A549 (cell line): Measurements from ENCODE around the gene SLC4A3. TPM values are rescaled to one million over a fixed set of nuclear protein-coding genes. Genes with fewer than 3 reads are reported as not detected.

ENCODE experiments used
- ATAC-seq, 2 experiments: fragments of 200-7000 bp in 1 of 2; fragments of >200 bp in 1 of 2; cut with Nextera tagmentation in 1 of 2; cut with Tn5 transposase in 1 of 2; 3 replicates each; pipeline versions ENCODE4 v1.8.0 to v1.9.1; 2018 to 2020; ENCODE audit warnings: mild to moderate bottlenecking in 1 of 2, moderate library complexity in 1 of 2
- CTCF ChIA-PET: fragments of 300-600 bp; sonication (Branson Sonifier 250); formaldehyde crosslinking; extraction: SDS; loops from one replicate; lab custom pipeline; 2021; ENCODE audit warnings: antibody characterized with exemption, inconsistent platforms; lab: Yijun Ruan, JAX
- POLR2A ChIA-PET: fragments of 350-600 bp; formaldehyde crosslinking; extraction: SDS; loops from one replicate; lab custom pipeline; 2021; ENCODE audit warnings: antibody characterized with exemption, inconsistent platforms; lab: Yijun Ruan, JAX
- DNase-seq, 2 experiments: peaks; one replicate each; pipeline versions ENCODE4 v3.0.0 to v3.0.0-alpha.2; 2011 to 2016; ENCODE audit warnings: low read depth in 1 of 2, low spot score in 1 of 2
- FAIRE-seq: peaks from 2 replicates; lab custom pipeline; 2011; peaks lifted over from hg19 to GRCh38; lab: Jason Lieb, UNC
- H3K27ac ChIP-seq, 2 experiments: fragments of >200 bp; sonication (Bioruptor Twin); formaldehyde crosslinking; 3 replicates each; pipeline ENCODE4 v1.5.1; 2016 to 2017
- H3K4me1 ChIP-seq: fragments of >200 bp; sonication (Bioruptor Twin); formaldehyde crosslinking; 3 replicates; pipeline ENCODE4 v1.6.1; 2016
- H3K4me2 ChIP-seq: fragments of >200 bp; sonication (Bioruptor Twin); formaldehyde crosslinking; 3 replicates; pipeline ENCODE4 v1.6.1; 2016
- H3K4me3 ChIP-seq: fragments of >200 bp; sonication (Bioruptor Twin); formaldehyde crosslinking; 3 replicates; pipeline ENCODE4 v1.5.1; 2016
- H3K9me3 ChIP-seq: fragments of >200 bp; sonication (Bioruptor Twin); formaldehyde crosslinking; 3 replicates; pipeline ENCODE4 v1.6.1; 2016
- CEBPB ChIP-seq, 2 experiments: fragments of >200 bp in 1 of 2; sonication (Bioruptor Twin) in 1 of 2; formaldehyde crosslinking in 1 of 2; IDR thresholded peaks; 2 replicates each; pipeline ENCODE4 v1.6.1; 2012 to 2016
- CHD2 ChIP-seq: fragments of 150-350 bp; IDR thresholded peaks from 2 replicates; pipeline ENCODE4 v1.6.1; 2014; ENCODE audit warnings: low read length; ENCODE audit not compliant: partially characterized antibody
- CHD4 ChIP-seq: fragments of 200-600 bp; sonication (generic); IDR thresholded peaks from 2 replicates; pipeline ENCODE4 v1.6.1; 2016; ENCODE audit warnings: antibody characterized with exemption, mild to moderate bottlenecking, borderline replicate concordance
- CTCF ChIP-seq: fragments of >200 bp; sonication (Bioruptor Twin); formaldehyde crosslinking; IDR thresholded peaks from 3 replicates; pipeline ENCODE4 v1.5.1; 2016
- E2F6 ChIP-seq: IDR thresholded peaks from 2 replicates; pipeline ENCODE4 v1.6.1; 2012; ENCODE audit warnings: low read depth, borderline replicate concordance
- EHMT2 ChIP-seq: fragments of 200-600 bp; sonication (generic); IDR thresholded peaks from 2 replicates; pipeline ENCODE4 v1.6.1; 2016; ENCODE audit warnings: antibody characterized with exemption, low read depth, mild to moderate bottlenecking, moderate library complexity
- FOSB ChIP-seq: fragments of 250-450 bp; sonication (Bioruptor Pico); IDR thresholded peaks from 2 replicates; pipeline ENCODE4 v1.5.0; 2020; ENCODE audit warnings: mild to moderate bottlenecking, moderate library complexity
- HDAC2 ChIP-seq: fragments of 200-600 bp; sonication (generic); IDR thresholded peaks from 2 replicates; pipeline ENCODE4 v1.6.1; 2016
- HEYL ChIP-seq: fragments of 250-450 bp; sonication (Bioruptor Pico); IDR thresholded peaks from 2 replicates; pipeline ENCODE4 v1.8.0; 2021; ENCODE audit warnings: mild to moderate bottlenecking, moderate library complexity
- HOXB13 ChIP-seq: fragments of 250-450 bp; sonication (Bioruptor Pico); IDR thresholded peaks from 2 replicates; pipeline ENCODE4 v1.5.0; 2020; ENCODE audit warnings: low read depth, mild to moderate bottlenecking, moderate library complexity
- HOXB5 ChIP-seq: fragments of 250-450 bp; sonication (Bioruptor Pico); IDR thresholded peaks from 2 replicates; pipeline ENCODE4 v1.5.0; 2020; ENCODE audit warnings: mild to moderate bottlenecking, moderate library complexity
- MAX ChIP-seq: IDR thresholded peaks from 2 replicates; pipeline ENCODE4 v1.6.1; 2012
- MAZ ChIP-seq: fragments of 150-350 bp; IDR thresholded peaks from 2 replicates; pipeline ENCODE4 v1.6.1; 2014; ENCODE audit warnings: antibody characterized with exemption, low read depth, low read length, borderline replicate concordance
- MYC ChIP-seq: IDR thresholded peaks from 2 replicates; pipeline ENCODE4 v1.6.1; 2012; ENCODE audit warnings: mild to moderate bottlenecking, inconsistent platforms, low read length, improper control_type of control experiment, borderline replicate concordance
- NFE2L2 ChIP-seq: fragments of 150-350 bp; conservative IDR thresholded peaks from 2 replicates; pipeline ENCODE4 v1.6.1; 2014; ENCODE audit warnings: low read length
- PBX3 ChIP-seq: IDR thresholded peaks from 2 replicates; pipeline ENCODE4 v1.6.1; 2012
- PHF8 ChIP-seq: fragments of 200-600 bp; sonication (generic); IDR thresholded peaks from 2 replicates; pipeline ENCODE4 v1.6.1; 2016; ENCODE audit warnings: low read depth, mild to moderate bottlenecking, antibody characterized with exemption, moderate library complexity, borderline replicate concordance
- RAD21 ChIP-seq, 2 experiments: fragments of >200 bp in 1 of 2; sonication (Bioruptor Twin) in 1 of 2; formaldehyde crosslinking in 1 of 2; IDR thresholded peaks in 1 of 2; conservative IDR thresholded peaks in 1 of 2; 2 replicates in 1 of 2; 3 replicates in 1 of 2; pipeline ENCODE4 v1.6.1; 2012 to 2018; ENCODE audit warnings: inconsistent platforms in 1 of 2
- RFX5 ChIP-seq: fragments of 450-650 bp; IDR thresholded peaks from 2 replicates; pipeline ENCODE4 v1.7.1; 2014; ENCODE audit warnings: antibody characterized with exemption, mild to moderate bottlenecking, moderate library complexity
- RNF2 ChIP-seq: fragments of 200-600 bp; sonication (generic); IDR thresholded peaks from 2 replicates; pipeline ENCODE4 v1.6.1; 2016; ENCODE audit warnings: low read depth, mild to moderate bottlenecking, antibody characterized with exemption, moderate library complexity, borderline replicate concordance
- SMC3 ChIP-seq: fragments of >200 bp; sonication (Bioruptor Twin); formaldehyde crosslinking; IDR thresholded peaks from 3 replicates; pipeline ENCODE4 v1.6.1; 2018; ENCODE audit warnings: inconsistent platforms
- SREBF2 ChIP-seq: fragments of 450-650 bp; IDR thresholded peaks from 2 replicates; pipeline ENCODE4 v1.6.1; 2014; ENCODE audit warnings: mild to moderate bottlenecking, moderate library complexity
- TP53 ChIP-seq: fragments of 250-450 bp; sonication (Bioruptor Pico); IDR thresholded peaks from 2 replicates; pipeline ENCODE4 v1.5.0; 2021; ENCODE audit warnings: mild to moderate bottlenecking, moderate library complexity
- USF2 ChIP-seq: fragments of 450-650 bp; IDR thresholded peaks from 2 replicates; pipeline ENCODE4 v1.6.1; 2014; ENCODE audit warnings: antibody characterized with exemption
- WGBS: methylation state at CpG from one replicate; pipeline ENCODE4 v1.1.6; 2017; ENCODE audit errors: missing lambda C conversion rate; 5-methylcytosine and 5-hydroxymethylcytosine counted together
- polyA plus RNA-seq, 4 experiments: library from polyadenylated mRNA; depleted of rRNA in 3 of 4; stranded (reverse); fragments of >200 nt; fragmentation: RNase III in 1 of 4; extraction: RNeasy Plus Mini Kit Qiagen cat#74134 plus additional on column Dnase treatment in 1 of 4; gene quantifications; 2 replicates in 3 of 4; 3 replicates in 1 of 4; pipeline ENCODE4 v1.2.3, GENCODE V29; 2011 to 2017

Gene SLC4A3
- polyA plus RNA-seq, 2 of the 4 experiments (the other 2 are of a cell fraction), result 1.4 to 3.6 TPM

- ChIA-PET POLR2A (no interaction called here), CTCF (interaction anchor here (0.6 to 6.6 kb wide), 29 partner anchors 10 to 611 kb away, joined by 3 to 68 read pairs (median 5); partner anchors contain the start of genes CHPF, OBSL1, STK11IP and TMEM198)
- Histone ChIP-seq H3K4me1 (peaks cover 10% of the 10 kb centered on the region; the same call in 2 of the 3 replicates), H3K4me3 (no peak overlapping the region), H3K27ac (no peak overlapping the region), H3K9me3 (no peaks in the 10 kb centered on the region), H3K4me2 (peak overlapping the region; percentile 44; the same call in 2 of the 3 replicates)
- 10% methylated on average over 15 of the region's 24 CpGs for WGBS
- TF ChIP-seq HOXB13 (CRISPR knock-in tag), result no peak
- TF ChIP-seq CHD4, result no peak
- no peak; the same call in 1 of the 2 replicates for TF ChIP-seq MYC
- no peak for TF ChIP-seq FOSB
- no peak for TF ChIP-seq PBX3
- peak; percentile 29 for TF ChIP-seq CHD2
- no peak for TF ChIP-seq HEYL (CRISPR knock-in tag)
- peak; percentile 69 to 89; a peak in 3 of 4 replicates for TF ChIP-seq CEBPB (IDR thresholded peaks at IDR 0.05)
- no peak for TF ChIP-seq TP53
- TF ChIP-seq HOXB5, result peak; percentile 64; the same call in 1 of the 2 replicates
- peak; percentile 36; the same call in 1 of the 2 replicates for TF ChIP-seq MAX
- peak; percentile 97 for TF ChIP-seq CTCF
- TF ChIP-seq RFX5, result peak; percentile 94
- peak; percentile 94 for TF ChIP-seq SMC3
- TF ChIP-seq E2F6, result no peak
- TF ChIP-seq RAD21 (conservative IDR thresholded peaks at IDR 0.05 in 1 of 2, IDR thresholded peaks at IDR 0.05 in 1 of 2), result peak; percentile 90
- TF ChIP-seq PHF8, result no peak
- TF ChIP-seq SREBF2, result no peak
- no peak for TF ChIP-seq HDAC2
- 0 out of 2 replicates have a peak, but pooled peaks have one; percentile 51 for TF ChIP-seq MAZ
- TF ChIP-seq NFE2L2, result no peak
- DNase-seq (peak; percentile 85 to 94), FAIRE-seq (peak; percentile 94), ATAC-seq (peak; percentile 82 to 95)
Observed at GRCh38 chr2:219642465-219643083, 15.1 kb downstream of the SLC4A3 start.

GRCh38 chr2:219643084-219643473 lies 15.6 kb downstream of the SLC4A3 start:
- ChIA-PET POLR2A (no interaction called here), CTCF (interaction anchor here (0.6 to 6.6 kb wide), 27 partner anchors 9 to 611 kb away, joined by 3 to 68 read pairs (median 5); partner anchors contain the start of genes CHPF, STK11IP and TMEM198)
- H3K4me2 ChIP-seq, result no peak overlapping the region

More at GRCh38 chr2:219643084-219643473, 15.6 kb downstream of the SLC4A3 start:
- DNase-seq (no peak), FAIRE-seq (no peak), ATAC-seq (no peak)
- Histone ChIP-seq H3K4me3 (no peak overlapping the region), H3K4me1 (peaks cover 10% of the 10 kb centered on the region; the same call in 2 of the 3 replicates), H3K9me3 (no peaks in the 10 kb centered on the region), H3K27ac (no peak overlapping the region)
- TF ChIP-seq HOXB5 (no peak), RNF2 (no peak), USF2 (no peak), SREBF2 (no peak), CHD2 (no peak), EHMT2 (no peak)
- WGBS, result 55% methylated on average over 7 of the region's 7 CpGs
